Upper lobe of right lung (tissue), 1 donor: Measurements from ENCODE around the gene GALNT17. TPM values are rescaled to one million over a fixed set of nuclear protein-coding genes. Genes with fewer than 3 reads are reported as not detected.

Experiments
- ATAC-seq: fragments of 200-7000 bp; cut with Tn5 transposase; one replicate; pipeline ENCODE4 v1.9.1; 2020; ENCODE audit warnings: mild to moderate bottlenecking, moderate library complexity
- DNase-seq: peaks from one replicate; pipeline ENCODE4 v3.0.0-alpha.2; 2020
- H3K27ac ChIP-seq: fragments of 200-600 bp; one replicate; pipeline ENCODE4 v1.8.0; 2022
- H3K27me3 ChIP-seq: fragments of 200-600 bp; one replicate; pipeline ENCODE4 v1.8.0; 2022; ENCODE audit warnings: mild to moderate bottlenecking
- H3K36me3 ChIP-seq: fragments of 200-600 bp; one replicate; pipeline ENCODE4 v1.8.0; 2022
- H3K4me1 ChIP-seq: fragments of 200-600 bp; one replicate; pipeline ENCODE4 v1.8.0; 2022
- H3K4me3 ChIP-seq: fragments of 200-600 bp; one replicate; pipeline ENCODE4 v1.8.0; 2022; ENCODE audit warnings: mild to moderate bottlenecking
- H3K9me3 ChIP-seq: fragments of 200-600 bp; one replicate; pipeline ENCODE4 v1.8.0; 2022
- CTCF ChIP-seq: fragments of 200-600 bp; IDR thresholded peaks from one replicate; pipeline ENCODE4 v1.8.0; 2022; ENCODE audit warnings: antibody characterized with exemption
- intact Hi-C: fragments of 100-400 bp; cut with DNase I; formaldehyde crosslinking; loops from one replicate; pipeline ENCODE4 v1.11.0; 2022
- total RNA-seq: library from RNA; stranded (reverse); fragmentation: NEBNext Ultra II Directional; extraction: Animal tissue kit (Norgen Biotek cat#: 25700); gene quantifications from one replicate; pipeline ENCODE4 v1.2.1, GENCODE V29; 2021
- donor health status: DM: no; HTN: yes; CAD: no; lungs with severe emphysema.

Gene GALNT17
- total RNA-seq, 1 donor from 2014 or later, result 7.1 TPM

GRCh38 chr7:71439321-71439720 lies 307.4 kb downstream of the GALNT17 start:
- Histone ChIP-seq H3K36me3 (no peaks in the 10 kb centered on the region), H3K27me3 (no peaks in the 10 kb centered on the region), H3K4me1 (no peaks in the 10 kb centered on the region), H3K4me3 (no peak overlapping the region), H3K27ac (no peak overlapping the region), H3K9me3 (no peaks in the 10 kb centered on the region)
- DNase-seq (no peak), ATAC-seq (no peak)
- no peak for TF ChIP-seq CTCF
- intact Hi-C loops, result no loop called here

DNA sequence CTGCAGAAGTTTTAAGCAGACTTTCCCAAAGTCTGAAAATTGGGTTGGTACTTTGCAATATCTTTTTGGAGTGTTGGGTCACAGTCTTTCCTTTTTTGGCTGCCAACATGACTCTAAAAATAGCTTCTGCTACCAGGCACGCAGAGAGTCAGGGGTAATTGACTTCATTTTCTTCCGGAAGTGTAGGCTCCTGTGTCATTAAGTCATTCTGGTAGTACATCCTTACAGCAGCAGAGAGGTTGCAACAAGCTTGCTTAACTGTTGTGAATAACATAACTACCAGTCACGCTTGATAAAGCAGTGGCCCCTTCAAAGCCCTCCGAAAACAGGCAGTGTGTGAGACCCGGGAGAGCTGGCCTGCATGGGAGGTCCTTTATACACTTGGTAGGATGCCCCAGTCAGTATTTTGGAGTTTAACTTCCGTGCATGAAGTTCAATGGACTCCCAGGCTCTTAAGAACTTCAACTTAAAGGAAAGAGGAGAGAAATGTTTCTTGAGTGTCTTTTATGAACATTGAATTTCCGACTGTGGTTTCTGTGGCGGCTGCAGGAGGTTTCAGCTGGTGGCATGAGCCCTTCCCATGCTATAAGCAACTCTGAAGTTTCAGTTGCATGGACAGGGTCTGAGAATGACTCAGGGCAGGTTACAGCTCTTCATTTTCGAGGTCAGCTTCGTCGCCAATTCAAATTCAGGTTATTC lies 310.7 kb downstream of the GALNT17 start:
- no peaks in the 10 kb centered on the region for H3K4me1 ChIP-seq

GRCh38 chr7:71443191-71443530 lies 311.2 kb downstream of the GALNT17 start:
- peaks cover 3% of the 10 kb centered on the region for H3K9me3 ChIP-seq
- no peak for DNase-seq
- no peaks in the 10 kb centered on the region for H3K4me1 ChIP-seq
- intact Hi-C loops, result no loop called here
- TF ChIP-seq CTCF, result no peak
- H3K4me3 ChIP-seq, result no peak overlapping the region
- no peaks in the 10 kb centered on the region for H3K27me3 ChIP-seq
- H3K36me3 ChIP-seq, result no peaks in the 10 kb centered on the region
- no peak for ATAC-seq
- H3K27ac ChIP-seq, result no peak overlapping the region

More for the DNA sequence above, 310.7 kb downstream of the GALNT17 start:
- Histone ChIP-seq H3K36me3 (no peaks in the 10 kb centered on the region), H3K9me3 (peaks cover 3% of the 10 kb centered on the region), H3K4me3 (no peak overlapping the region), H3K27ac (no peak overlapping the region), H3K27me3 (no peaks in the 10 kb centered on the region)
- ATAC-seq, result no peak
- intact Hi-C loops, result no loop called here
- no peak for DNase-seq
- no peak for TF ChIP-seq CTCF

- DNase-seq, result no peak
- intact Hi-C loops, result no loop called here
Observed at GRCh38 chr7:71444130-71444529, 312.2 kb downstream of the GALNT17 start.

GRCh38 chr7:71453630-71454029 lies 321.7 kb downstream of the GALNT17 start:
- no peak for TF ChIP-seq CTCF
- ATAC-seq (no peak), DNase-seq (no peak)
- Histone ChIP-seq H3K27ac (no peak overlapping the region), H3K4me1 (no peaks in the 10 kb centered on the region), H3K9me3 (no peaks in the 10 kb centered on the region), H3K36me3 (no peaks in the 10 kb centered on the region), H3K27me3 (no peaks in the 10 kb centered on the region), H3K4me3 (no peak overlapping the region)
- intact Hi-C loops, result no loop called here

More at GRCh38 chr7:71444130-71444529, 312.2 kb downstream of the GALNT17 start:
- ATAC-seq, result no peak
- TF ChIP-seq CTCF, result no peak
- Histone ChIP-seq H3K4me1 (no peaks in the 10 kb centered on the region), H3K4me3 (no peak overlapping the region), H3K27me3 (no peaks in the 10 kb centered on the region), H3K36me3 (no peaks in the 10 kb centered on the region), H3K27ac (no peak overlapping the region), H3K9me3 (peaks cover 3% of the 10 kb centered on the region)

DNA sequence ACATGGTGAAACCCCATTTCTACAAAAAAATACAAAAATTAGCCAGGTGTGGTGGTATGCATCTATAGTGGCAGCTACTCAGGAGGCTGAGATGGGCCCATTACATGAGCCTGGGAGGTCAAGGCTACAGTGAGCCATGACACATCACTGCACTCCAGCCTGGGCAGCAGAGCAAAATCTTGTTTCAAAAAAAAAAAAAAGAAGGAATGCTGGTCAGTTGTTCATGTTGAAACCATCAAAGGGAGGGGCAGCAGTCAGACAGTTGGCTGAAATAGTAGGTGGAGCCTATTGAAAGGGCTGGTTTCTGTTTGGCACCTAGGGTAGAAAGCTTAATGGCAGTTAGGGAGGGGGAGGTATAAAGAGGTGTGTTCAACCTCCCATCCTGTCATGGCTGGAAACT lies 323.0 kb downstream of the GALNT17 start:
- ATAC-seq, result no peak
- H3K27me3 ChIP-seq, result no peaks in the 10 kb centered on the region
- no peak for TF ChIP-seq CTCF
- no peaks in the 10 kb centered on the region for H3K9me3 ChIP-seq
- intact Hi-C loops, result no loop called here
- no peak overlapping the region for H3K27ac ChIP-seq
- H3K4me3 ChIP-seq, result no peak overlapping the region
- H3K4me1 ChIP-seq, result no peaks in the 10 kb centered on the region
- DNase-seq, result no peak
- no peaks in the 10 kb centered on the region for H3K36me3 ChIP-seq
